Measurements from ENCODE around the gene MRGPRD.

DNA sequence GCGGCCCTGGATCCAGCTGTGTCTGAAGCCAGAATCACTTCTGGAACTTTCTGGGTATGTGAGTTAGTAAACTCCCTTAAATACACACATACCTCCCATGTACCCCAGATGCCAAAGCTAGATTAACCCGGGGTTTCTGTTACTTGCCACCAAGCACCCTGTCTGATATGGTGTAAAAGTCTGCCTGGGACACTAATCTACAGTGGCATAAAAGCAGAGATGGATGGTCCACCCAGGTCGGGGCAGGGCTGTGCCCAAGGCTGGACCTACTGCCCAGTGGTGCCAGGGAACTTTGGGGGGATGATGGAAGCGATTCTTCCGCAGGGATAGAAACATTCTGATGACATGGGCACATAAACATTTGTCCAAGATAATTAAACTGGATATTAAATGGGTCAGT lies 19.6 kb upstream of the MRGPRD start:
- TF ChIP-seq, protein P1, sequence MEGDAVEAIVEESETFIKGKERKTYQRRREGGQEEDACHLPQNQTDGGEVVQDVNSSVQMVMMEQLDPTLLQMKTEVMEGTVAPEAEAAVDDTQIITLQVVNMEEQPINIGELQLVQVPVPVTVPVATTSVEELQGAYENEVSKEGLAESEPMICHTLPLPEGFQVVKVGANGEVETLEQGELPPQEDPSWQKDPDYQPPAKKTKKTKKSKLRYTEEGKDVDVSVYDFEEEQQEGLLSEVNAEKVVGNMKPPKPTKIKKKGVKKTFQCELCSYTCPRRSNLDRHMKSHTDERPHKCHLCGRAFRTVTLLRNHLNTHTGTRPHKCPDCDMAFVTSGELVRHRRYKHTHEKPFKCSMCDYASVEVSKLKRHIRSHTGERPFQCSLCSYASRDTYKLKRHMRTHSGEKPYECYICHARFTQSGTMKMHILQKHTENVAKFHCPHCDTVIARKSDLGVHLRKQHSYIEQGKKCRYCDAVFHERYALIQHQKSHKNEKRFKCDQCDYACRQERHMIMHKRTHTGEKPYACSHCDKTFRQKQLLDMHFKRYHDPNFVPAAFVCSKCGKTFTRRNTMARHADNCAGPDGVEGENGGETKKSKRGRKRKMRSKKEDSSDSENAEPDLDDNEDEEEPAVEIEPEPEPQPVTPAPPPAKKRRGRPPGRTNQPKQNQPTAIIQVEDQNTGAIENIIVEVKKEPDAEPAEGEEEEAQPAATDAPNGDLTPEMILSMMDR (IDR thresholded peaks at IDR 0.05) = no peak
- no peak for TF ChIP-seq EZH2 (IDR thresholded peaks at IDR 0.05)
- no peak for TF ChIP-seq EZH2phosphoT487 (IDR thresholded peaks at IDR 0.05)

Data from neural progenitor cell (in vitro differentiated cells).